KMS-11 (cell line): ENCODE data around the gene HNF4A.
A peak's percentile ranks its signal among the peaks of the same experiment; 100 is the strongest.

Source experiments
- H2AFZ ChIP-seq: fragments of 200-600 bp; sonication (generic); 2 replicates; pipeline ENCODE4 v1.6.1; 2016; ENCODE audit warnings: antibody characterized with exemption, mixed run types, low read depth
- H3K27ac ChIP-seq: fragments of 200-600 bp; sonication (generic); 2 replicates; pipeline ENCODE4 v1.6.1; 2016; ENCODE audit warnings: mild to moderate bottlenecking, mixed run types
- H3K27me3 ChIP-seq: fragments of 200-600 bp; sonication (generic); 2 replicates; pipeline ENCODE4 v1.6.1; 2017; ENCODE audit warnings: mild to moderate bottlenecking, low read depth, mixed run types, moderate library complexity; ENCODE audit not compliant: insufficient read depth
- H3K36me3 ChIP-seq: fragments of 200-600 bp; sonication (generic); 2 replicates; pipeline ENCODE4 v1.6.1; 2017; ENCODE audit warnings: mild to moderate bottlenecking, mixed run types; ENCODE audit not compliant: insufficient read depth
- H3K4me1 ChIP-seq: fragments of 200-600 bp; sonication (generic); 2 replicates; pipeline ENCODE4 v1.6.1; 2016; ENCODE audit warnings: mild to moderate bottlenecking, low read depth, mixed run types; ENCODE audit not compliant: poor library complexity, severe bottlenecking
- H3K4me2 ChIP-seq: fragments of 200-600 bp; sonication (generic); 2 replicates; pipeline ENCODE4 v1.7.0; 2016; ENCODE audit warnings: mild to moderate bottlenecking, mixed run types
- H3K4me3 ChIP-seq: fragments of 200-600 bp; sonication (generic); IDR thresholded peaks from 2 replicates; pipeline ENCODE4 v1.6.1; 2017; ENCODE audit warnings: low read depth, low read length, mixed read lengths; ENCODE audit not compliant: insufficient read depth
- H3K79me2 ChIP-seq: fragments of 200-600 bp; sonication (generic); 2 replicates; pipeline ENCODE4 v1.6.1; 2016; ENCODE audit warnings: low read depth, mixed run types; ENCODE audit not compliant: insufficient read depth
- H3K9ac ChIP-seq: fragments of 200-600 bp; sonication (generic); 2 replicates; pipeline ENCODE4 v1.6.1; 2016; ENCODE audit warnings: mild to moderate bottlenecking, mixed run types
- H4K20me1 ChIP-seq: fragments of 200-600 bp; sonication (generic); 2 replicates; pipeline ENCODE4 v1.6.1; 2016; ENCODE audit warnings: mild to moderate bottlenecking, mixed run types; ENCODE audit not compliant: insufficient read depth
- CTCF ChIP-seq: fragments of 200-600 bp; sonication (generic); conservative IDR thresholded peaks from 2 replicates; pipeline ENCODE4 v1.6.1; 2017; ENCODE audit warnings: low read depth, mild to moderate bottlenecking, antibody characterized with exemption, low read length, moderate library complexity, mixed read lengths

HNF4A gene

GRCh38 chr20:44355498-44356352, at the start of gene HNF4A:
Gene HNF4A, plus strand, starts transcription at chr20:44355699. Its CDS starts 106 bp downstream, at chr20:44355805.
- H4K20me1 ChIP-seq, result no peaks in the 10 kb centered on the region
- H2AFZ ChIP-seq, result no peak within 1 kb of the TSS
- H3K36me3 ChIP-seq, result no peaks in the 10 kb centered on the region
- H3K4me1 ChIP-seq, result no peaks in the 10 kb centered on the region
- no peak within 1 kb of the TSS for H3K27ac ChIP-seq
- no peaks in the 10 kb centered on the region for H3K79me2 ChIP-seq
- no peak within 1 kb of the TSS for H3K4me3 ChIP-seq
- TF ChIP-seq CTCF, result no peak
- H3K27me3 ChIP-seq, result no peaks in the 10 kb centered on the region
- H3K9ac ChIP-seq, result no peak within 1 kb of the TSS
- H3K4me2 ChIP-seq, result no peak within 1 kb of the TSS

- Histone ChIP-seq H3K27ac (no peak overlapping the region), H3K79me2 (peaks cover 9% of the 10 kb centered on the region; the same call in 1 of the 2 replicates), H3K27me3 (no peaks in the 10 kb centered on the region), H4K20me1 (no peaks in the 10 kb centered on the region), H3K9ac (no peak overlapping the region), H2AFZ (no peak overlapping the region), H3K4me1 (peaks cover 17% of the 10 kb centered on the region), H3K36me3 (no peaks in the 10 kb centered on the region), H3K4me2 (no peak overlapping the region), H3K4me3 (no peak overlapping the region)
- TF ChIP-seq CTCF, result no peak
Observed at GRCh38 chr20:44306927-44307326, 48.6 kb upstream of the HNF4A start.

GRCh38 chr20:44309763-44310663, 45.5 kb upstream of the HNF4A start:
- peaks cover 9% of the 10 kb centered on the region; the same call in 1 of the 2 replicates for H3K79me2 ChIP-seq
- H4K20me1 ChIP-seq, result no peaks in the 10 kb centered on the region
- H3K9ac ChIP-seq, result peak overlapping the region; percentile 55
- no peak overlapping the region for H3K27ac ChIP-seq
- peak overlapping the region; percentile 80 for H3K4me2 ChIP-seq
- TF ChIP-seq CTCF, result no peak
- peaks cover 17% of the 10 kb centered on the region for H3K4me1 ChIP-seq
- H3K27me3 ChIP-seq, result no peaks in the 10 kb centered on the region
- no peaks in the 10 kb centered on the region for H3K36me3 ChIP-seq
- peak overlapping the region; percentile 82 for H3K4me3 ChIP-seq
- H2AFZ ChIP-seq, result peak overlapping the region; percentile 80

GRCh38 chr20:44310664-44311639, 44.5 kb upstream of the HNF4A start, which contains the start of gene FITM2:
Gene FITM2, minus strand, starts transcription at chr20:44311202. Its CDS starts 54 bp downstream, at chr20:44311148.
- Histone ChIP-seq H3K27me3 (no peaks in the 10 kb centered on the region), H3K36me3 (no peaks in the 10 kb centered on the region), H2AFZ (peak within 1 kb of the TSS; percentile 80), H3K4me3 (peak within 1 kb of the TSS; percentile 82), H3K4me2 (peak within 1 kb of the TSS; percentile 80), H3K27ac (no peak within 1 kb of the TSS), H3K79me2 (peaks cover 9% of the 10 kb centered on the region; the same call in 1 of the 2 replicates), H4K20me1 (no peaks in the 10 kb centered on the region), H3K4me1 (peaks cover 17% of the 10 kb centered on the region), H3K9ac (peak within 1 kb of the TSS; percentile 55)
- peak; percentile 88 for TF ChIP-seq CTCF
